Inferior parietal cortex (tissue), 1 donor: ENCODE data around the gene XPR1.

Source experiments
- DNase-seq: peaks from one replicate; pipeline ENCODE4 v3.0.0-alpha.2; 2016; ENCODE audit errors: extremely low spot score

Gene XPR1

DNA sequence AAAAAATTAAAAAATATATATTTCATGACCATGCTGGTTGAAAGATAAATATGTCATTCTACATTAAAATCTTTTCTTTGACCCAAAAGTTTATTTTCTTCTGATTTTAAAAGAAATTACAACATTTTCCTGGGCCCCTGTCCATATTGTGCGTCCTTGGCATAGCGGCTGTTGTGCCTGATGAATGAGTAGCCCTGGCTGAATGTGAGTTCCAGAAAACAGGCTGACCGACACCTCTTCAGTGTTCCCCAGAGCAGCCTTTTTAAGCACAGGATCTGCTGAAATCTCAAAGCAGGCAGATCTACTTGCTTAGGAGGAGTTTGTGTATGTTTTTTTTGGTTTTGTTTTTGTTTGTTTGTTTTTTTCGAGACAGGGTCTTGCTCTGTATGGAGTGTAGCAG, 300.6 kb downstream of the XPR1 start:
- no peak for DNase-seq

DNA sequence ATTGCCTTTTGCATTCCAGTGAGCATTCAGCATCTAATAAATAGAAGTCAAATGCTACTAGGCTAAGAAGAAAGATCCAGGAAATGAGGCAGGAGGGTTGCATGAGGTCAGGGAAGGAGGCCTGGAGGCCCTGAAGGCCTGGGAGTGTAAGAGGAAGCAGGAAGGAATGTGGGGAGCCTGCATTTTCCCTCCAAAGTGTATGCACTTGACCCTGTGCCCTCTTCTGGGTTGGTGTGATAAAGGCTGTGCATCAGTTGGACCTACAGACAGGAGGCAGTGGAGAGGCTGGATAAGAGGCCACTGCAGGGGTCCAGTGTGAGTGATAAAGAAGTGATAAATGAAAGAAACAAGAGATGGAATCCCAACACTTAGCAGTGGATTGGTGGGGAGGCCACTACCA, 301.3 kb downstream of the XPR1 start:
- DNase-seq = no peak

DNA sequence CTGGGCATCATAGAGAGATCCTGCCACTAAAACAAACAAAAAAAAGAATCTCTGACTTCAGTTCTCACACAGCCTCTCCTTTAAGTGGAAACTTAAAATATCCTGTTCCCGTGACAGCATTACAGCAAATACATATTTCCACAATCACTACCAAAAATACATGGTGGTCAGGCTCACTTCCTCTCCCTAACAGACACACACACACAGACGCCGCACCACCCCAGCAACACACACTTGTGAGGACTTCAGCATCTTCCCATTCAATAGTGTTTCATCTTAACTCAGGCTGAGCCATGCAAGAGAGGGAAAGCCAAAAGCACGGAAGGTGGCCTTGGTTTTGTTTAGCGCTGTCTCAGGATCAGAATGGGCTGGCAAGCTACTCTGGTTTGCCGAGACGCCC, 302.7 kb downstream of the XPR1 start:
- peak; percentile 24 for DNase-seq

DNA sequence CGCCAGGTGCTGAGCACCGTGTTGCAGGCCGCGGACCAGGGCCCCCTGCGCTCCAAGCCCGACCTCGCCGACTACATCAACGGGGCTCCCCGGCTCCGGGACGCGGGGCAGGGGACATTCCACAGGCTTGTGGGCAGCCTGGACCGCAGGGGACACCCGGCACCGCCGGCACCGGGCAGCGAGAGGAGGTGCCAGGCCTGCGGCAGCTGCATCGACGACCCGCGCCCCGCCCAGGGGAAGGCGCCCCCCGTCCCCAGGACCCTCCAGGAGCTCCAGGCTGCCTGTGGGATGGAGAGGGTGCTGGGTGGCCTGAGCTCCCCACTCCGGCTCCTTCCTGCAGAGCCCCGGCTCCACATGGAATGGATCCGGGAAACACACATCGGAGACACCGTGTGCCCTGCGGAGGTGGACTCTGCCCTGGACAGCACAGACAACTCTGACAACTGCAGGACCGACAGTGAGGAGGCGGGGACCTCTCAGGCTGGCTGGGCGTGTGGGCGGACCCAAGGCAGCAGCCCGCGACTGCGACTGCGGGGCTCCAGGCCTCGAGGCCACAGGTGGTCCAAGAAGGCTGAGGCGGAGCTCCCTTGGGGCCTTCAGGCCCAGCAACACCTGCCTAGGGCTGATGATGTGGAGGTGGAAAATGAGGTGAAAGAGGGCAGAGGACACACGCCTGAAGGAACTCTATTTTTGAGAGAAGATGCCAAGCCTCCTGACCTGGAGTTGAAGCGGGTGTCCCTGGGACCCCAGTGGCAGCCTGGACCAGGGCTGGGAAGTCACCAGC, 303.7 kb downstream of the XPR1 start:
- DNase-seq = no peak

DNA sequence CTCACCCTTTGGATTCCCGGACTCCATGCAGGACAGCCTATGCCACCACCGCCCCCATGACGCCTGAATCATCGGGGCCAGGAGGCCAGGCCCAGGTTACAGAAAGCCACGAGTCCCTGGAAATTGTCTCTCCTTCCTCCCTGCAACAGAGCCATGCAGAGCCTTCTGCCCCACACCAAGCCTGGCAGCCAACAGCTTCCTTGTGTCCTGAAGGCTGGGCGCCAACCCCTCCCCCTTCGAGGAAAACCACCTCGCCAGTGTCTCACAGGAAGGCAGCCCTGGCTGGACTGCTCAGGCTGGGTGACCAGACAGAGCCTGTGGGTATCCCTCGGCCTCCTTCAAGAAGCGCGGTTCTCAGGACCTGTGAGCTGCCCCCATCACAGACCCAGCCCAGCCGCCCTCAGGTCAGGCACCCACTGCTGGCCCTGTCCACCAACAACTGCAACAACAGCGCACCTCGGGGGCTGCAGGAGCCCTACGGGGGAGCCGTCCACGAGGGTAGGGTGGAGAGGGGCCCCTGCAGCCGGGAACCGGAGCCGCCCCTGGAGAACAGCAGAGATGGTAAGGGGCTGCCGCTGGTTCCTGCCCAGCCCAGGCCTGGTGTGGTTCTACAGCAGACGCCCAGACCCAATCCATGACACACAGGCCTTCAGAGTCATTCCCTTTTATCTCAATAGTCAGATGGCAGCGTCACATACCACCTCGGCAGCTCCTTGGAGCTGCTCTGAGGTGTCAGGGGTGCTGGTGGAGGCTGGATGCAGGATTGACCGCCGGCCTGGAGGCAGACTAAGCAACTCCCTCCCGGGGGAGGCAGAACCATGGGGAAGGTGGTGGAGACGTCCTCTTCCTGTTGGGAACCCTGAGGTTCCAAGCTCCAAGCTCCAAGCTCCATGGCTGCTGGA, 304.5 kb downstream of the XPR1 start:
- no peak for DNase-seq

DNA sequence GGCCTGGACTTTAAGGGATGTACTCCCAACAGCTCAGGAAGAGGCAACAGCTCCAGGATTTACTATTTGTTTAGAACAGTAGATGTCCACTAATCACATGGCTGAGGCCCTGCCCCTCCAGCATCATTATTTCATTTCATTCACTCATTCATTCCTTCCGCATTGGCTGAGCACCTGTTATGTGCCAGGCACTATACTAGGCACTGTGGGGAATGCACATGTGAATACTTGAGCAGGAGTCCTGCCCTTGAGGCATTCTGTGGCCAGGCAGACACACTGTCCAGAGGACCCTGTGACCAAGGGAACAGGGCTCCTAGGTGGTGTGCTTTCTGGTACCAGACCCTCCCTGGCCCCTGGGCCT, 305.2 kb downstream of the XPR1 start:
- no peak for DNase-seq

DNA sequence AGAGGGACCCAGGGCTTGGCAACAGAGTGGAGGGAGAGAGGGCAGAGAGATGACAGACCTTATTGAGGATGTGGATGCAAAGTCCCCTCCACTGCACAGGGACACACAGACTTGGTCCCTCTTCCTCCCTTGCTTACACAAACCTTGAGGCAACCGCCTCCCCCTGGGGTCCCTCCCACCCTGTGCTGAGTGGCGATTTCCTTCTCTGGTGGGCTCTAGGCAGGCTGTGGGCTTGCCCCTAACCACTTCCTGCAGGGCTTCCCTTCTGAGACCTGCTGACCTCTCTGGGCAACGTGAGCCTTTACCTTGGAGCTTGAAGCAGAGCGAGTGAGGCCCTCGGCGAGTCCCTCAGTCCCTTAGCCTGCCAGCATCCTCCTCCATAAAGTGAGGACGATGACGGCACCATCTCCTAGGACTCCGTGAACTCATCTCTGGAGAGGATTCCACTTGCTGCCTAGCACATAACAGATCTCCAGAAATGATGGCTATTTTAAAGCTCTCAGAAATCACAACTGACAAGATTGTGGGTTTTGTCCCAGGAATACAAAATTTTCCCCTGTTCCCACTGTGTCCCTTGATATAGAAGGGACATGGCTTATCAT, 305.9 kb downstream of the XPR1 start:
- DNase-seq = peak; percentile 38

DNA sequence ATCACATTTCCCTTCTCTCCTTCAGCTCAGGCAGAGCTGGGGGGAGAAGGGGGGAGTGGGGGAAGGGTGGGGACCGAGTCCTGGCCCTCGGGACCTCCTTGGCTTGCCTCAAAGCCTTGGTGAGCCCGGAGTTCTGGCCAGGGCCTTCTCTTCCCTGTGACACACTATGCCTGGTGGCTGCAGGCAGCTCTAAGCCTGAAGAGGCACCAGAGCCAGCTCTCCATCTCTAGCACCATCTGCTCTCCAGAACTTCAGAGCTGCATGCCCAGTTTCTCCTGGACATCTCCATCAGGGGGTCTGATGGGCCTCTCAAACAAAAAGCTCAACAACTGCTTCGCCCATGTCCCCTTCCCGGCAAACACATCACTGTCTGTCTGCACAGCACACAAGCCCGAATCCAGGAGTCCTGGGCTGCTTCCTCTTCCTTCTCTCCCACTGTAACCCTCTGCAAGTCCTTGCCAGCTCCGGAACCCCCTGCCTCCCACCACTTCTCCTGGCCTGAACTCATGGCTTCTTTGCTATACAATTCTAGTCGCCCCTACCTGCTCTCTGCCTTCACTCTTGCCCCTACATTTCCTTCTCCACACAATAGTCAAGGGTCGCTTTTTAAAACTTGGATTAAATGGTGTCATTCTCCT, 307.4 kb downstream of the XPR1 start:
- DNase-seq = no peak

DNA sequence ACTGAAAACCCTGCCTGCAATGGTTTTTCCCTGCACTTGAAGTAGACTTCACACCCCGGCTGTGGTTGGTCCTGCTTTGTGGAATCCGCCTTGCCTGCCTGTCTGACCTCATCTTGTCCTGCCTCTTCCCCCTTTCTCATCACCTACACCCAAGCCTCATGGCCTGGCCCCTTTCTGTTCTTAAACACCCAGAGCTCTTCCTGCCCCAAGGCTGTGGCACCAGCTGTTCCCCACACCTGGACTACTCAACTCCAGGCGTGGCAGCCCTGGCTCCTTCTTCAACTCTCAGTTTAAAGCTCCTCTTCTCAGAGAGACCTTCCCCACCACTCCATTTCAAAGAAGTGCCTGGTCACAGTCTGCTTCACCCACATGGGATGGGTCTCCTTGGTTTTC, 307.9 kb downstream of the XPR1 start:
- no peak for DNase-seq
